SIG-M5 treated with dmso at 0.1 percent for 504 hours (cell line): ENCODE measurements around the gene APOL1.
"Not testable (repeated sequence)": the region's sequence is repeated elsewhere in the genome, so short reads cannot be mapped to it uniquely, and the experiment has no call there.

Experiments
- DNase-seq: peaks from one replicate; lab custom pipeline; 2025; ENCODE audit not compliant: unreplicated experiment; lab: John Stamatoyannopoulos, UW

Gene APOL1, protein sequence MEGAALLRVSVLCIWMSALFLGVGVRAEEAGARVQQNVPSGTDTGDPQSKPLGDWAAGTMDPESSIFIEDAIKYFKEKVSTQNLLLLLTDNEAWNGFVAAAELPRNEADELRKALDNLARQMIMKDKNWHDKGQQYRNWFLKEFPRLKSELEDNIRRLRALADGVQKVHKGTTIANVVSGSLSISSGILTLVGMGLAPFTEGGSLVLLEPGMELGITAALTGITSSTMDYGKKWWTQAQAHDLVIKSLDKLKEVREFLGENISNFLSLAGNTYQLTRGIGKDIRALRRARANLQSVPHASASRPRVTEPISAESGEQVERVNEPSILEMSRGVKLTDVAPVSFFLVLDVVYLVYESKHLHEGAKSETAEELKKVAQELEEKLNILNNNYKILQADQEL

GRCh38 chr22:36252754-36253522 is at the start of gene APOL1:
TSS of gene APOL1 (plus strand) at chr22:36253133. CDS start at chr22:36254956, 1,823 bp downstream.
- DNase-seq: peak; percentile 12

- DNase-seq: not testable (repeated sequence)
Measured at GRCh38 chr22:36203441-36203840, 49.5 kb upstream of the APOL1 start.

- DNase-seq: no peak
Measured at GRCh38 chr22:36204001-36204631, 48.8 kb upstream of the APOL1 start.

GRCh38 chr22:36204632-36205015 is 48.3 kb upstream of the APOL1 start:
- no peak for DNase-seq

- DNase-seq: not testable (repeated sequence)
Measured at GRCh38 chr22:36205573-36205972, 47.4 kb upstream of the APOL1 start.

GRCh38 chr22:36206255-36206654 is 46.7 kb upstream of the APOL1 start:
- no peak for DNase-seq

- DNase-seq: no peak
Measured at GRCh38 chr22:36208162-36208765, 44.7 kb upstream of the APOL1 start.

- no peak for DNase-seq
Measured at GRCh38 chr22:36208914-36209313, 44.0 kb upstream of the APOL1 start.

DNA sequence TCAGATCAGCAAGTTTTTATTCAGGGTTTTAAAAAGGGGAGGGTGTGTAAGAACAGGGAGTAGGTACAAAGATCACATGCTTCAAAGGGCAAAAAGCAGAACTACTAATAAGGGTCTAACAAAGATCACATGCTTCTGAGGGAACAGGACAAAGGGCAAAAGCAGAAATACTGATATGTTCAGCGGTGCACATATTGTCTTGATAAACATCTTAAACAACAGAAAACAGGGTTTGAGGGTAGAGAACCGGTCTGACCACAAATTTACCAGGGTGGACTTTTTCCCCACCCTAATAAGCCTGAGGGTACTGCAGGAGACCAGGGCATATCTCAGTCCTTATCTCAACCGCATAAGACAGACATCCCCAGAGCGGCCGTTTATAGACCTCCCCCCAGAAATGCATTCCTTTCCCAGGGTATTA is 43.4 kb upstream of the APOL1 start:
- DNase-seq: not testable (repeated sequence)

- no peak for DNase-seq
Measured at GRCh38 chr22:36210224-36210623, 42.7 kb upstream of the APOL1 start.

- DNase-seq: no peak
Measured at GRCh38 chr22:36211237-36211861, 41.6 kb upstream of the APOL1 start.

DNA sequence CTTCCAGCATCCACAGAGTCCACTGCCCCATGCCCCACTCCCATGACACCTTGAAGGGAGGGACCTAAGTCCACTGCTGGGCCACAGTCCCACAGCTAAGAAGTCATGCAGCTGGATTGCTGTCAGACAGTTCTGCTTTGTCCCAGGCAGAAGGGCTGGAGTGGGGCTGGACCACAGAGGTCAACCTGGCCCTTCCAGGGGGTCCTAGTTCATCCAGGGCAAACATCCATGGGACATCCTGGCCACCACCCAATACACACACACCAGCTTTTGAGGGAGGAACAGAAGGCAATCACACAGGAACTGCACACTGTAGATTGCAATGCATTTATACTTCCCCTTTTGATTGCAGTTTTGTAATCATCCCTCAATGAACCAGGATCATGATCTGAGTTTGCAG is 40.0 kb upstream of the APOL1 start:
- DNase-seq: peak; percentile 31

- DNase-seq: no peak
Measured at GRCh38 chr22:36213586-36213985, 39.3 kb upstream of the APOL1 start.

GRCh38 chr22:36215981-36216380 is 37.0 kb upstream of the APOL1 start:
- no peak for DNase-seq

DNA sequence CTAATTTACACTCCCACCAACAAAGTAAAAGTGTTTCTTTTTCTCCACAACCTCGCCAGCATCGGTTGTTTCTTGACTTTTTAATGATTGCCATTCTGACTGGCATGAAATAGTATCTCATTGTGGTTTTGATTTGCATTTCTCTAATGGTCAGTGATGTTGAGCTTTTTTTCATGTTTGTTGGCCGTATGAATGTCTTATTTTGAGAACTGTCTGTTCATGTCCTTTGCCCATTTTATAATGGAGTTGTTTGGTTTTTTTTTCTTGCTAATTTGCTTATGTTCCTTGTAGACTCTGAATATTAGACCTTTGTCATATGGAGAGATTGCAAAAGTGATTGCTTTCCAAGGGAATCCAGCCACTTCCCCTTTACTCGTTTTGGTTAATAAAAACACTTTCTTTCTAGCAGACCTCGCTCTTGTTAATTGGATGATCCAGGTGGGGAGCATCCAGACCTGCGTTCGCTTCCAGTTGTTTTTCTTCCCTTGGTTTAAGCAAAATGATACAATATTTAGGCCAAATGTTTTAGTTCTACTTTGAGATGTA is 34.2 kb upstream of the APOL1 start:
- no peak for DNase-seq

DNA sequence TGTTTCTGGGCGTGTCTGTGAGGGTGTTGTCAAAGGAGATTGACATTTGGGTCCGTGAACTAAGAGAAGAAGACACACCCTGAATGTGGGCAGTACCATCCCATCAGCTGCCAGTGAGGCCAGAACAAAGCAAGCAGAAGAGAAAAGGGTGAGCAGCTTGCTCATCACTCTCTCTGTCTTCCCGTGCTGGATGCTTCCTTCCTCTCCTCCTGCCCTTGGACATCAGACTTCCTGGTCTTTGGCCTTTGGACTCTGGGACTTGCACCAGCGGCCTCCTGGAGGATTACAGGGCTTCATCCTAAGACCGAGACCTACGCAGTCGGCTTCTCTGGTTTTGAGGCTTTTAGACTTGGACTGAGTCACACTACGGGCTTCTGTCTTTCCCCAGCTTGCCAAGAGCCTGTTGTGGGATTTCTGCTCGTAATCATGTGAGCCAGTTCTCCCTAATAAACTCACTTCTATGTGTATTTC is 32.4 kb upstream of the APOL1 start:
- peak; percentile 23 for DNase-seq

DNA sequence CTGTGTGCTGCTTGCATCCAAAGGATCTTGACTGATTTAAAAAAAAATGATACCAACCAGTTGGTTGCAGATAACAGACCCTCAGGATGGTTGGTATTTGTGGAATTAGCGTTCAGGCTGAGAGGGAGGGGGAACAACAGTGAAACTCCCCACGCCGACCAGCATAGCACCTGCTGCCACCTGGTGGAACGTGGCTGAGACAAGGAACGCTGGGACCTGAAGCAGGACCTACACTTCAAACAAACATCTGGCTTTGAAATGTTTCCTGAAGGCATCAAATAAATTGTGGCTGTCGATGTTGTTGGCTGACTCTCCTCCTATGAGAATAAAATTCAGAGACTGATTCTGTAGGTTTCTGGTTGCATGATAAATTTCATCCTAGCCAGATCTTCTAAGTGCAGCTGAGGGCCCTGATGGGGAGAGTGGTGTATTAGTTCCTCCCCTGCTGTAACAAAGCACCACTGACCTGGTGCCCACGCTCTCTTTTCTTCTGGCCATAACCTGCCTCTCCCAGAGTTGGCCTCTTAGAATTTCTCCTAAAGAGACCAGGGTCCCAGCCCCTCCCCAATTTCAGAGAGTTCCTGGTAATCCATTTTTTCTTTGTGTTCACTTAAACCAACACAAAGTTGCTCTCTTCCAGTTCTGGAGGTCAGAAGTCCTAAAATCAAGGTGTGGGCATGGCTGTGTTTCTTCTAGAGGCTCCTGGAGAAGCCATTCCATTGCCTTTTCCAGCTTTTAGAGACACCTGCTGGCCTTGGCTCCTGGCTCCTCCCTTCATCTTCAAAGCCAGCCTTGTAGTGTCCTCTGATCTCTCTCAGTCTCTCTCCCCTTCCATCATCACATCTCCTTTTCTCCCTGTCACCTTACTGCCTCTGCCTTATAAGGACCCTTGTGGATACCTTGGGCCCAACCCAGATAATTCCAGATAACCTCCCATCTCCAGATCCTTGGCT is 30.9 kb upstream of the APOL1 start:
- DNase-seq: peak; percentile 19

DNA sequence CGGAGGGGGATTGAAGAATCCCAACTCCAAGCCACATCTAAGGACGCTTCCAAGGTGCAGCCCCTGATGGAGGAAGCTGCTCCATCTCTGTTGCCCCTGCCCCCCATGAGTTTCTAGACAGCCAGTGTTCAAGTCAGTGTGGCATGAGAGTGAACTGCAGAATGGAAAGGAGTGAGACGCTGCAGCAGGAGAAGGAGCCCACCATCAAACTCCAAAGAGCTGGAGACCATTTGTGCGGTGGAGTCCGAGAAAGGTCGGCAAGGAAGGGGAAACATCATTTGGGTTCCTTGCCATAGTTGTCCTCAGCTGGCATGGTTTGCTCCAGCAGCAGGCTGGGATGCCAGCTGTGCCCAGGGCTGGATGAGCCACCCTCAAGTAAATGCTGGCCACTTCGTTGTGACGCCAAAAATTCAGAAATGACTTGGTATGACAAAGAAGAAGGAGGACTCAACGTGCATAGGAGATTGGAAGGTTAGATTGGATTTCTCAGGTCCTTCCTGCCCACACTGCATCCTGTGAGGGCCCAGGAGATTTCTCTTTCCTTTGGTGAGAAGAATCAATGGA is 30.0 kb upstream of the APOL1 start:
- no peak for DNase-seq

- DNase-seq: no peak
Measured at GRCh38 chr22:36223504-36223903, 29.4 kb upstream of the APOL1 start.
